SK-N-SH (cell line): ENCODE measurements around the gene IQSEC2. TPM values are rescaled to one million over a fixed set of nuclear protein-coding genes. Genes with fewer than 3 reads are reported as not detected.

ENCODE experiments used
- CTCF ChIA-PET: fragments of 300-600, 350-600 bp; formaldehyde crosslinking; extraction: SDS; loops from one replicate; lab custom pipeline; 2021; lab: Yijun Ruan, JAX
- POLR2A ChIA-PET: fragments of 350-600 bp; sonication (Branson Sonifier 250); formaldehyde crosslinking; extraction: SDS; loops from one replicate; lab custom pipeline; 2020; ENCODE audit warnings: antibody characterized with exemption, inconsistent platforms; lab: Yijun Ruan, JAX
- DNase-seq: peaks from one replicate; pipeline ENCODE4 v3.0.0; 2012
- H2AFZ ChIP-seq: fragments of 200-600 bp; sonication (generic); 2 replicates; pipeline ENCODE4 v1.8.1; 2016; ENCODE audit warnings: antibody characterized with exemption, mild to moderate bottlenecking, low read depth
- H3F3A ChIP-seq: fragments of 200-600 bp; sonication (generic); replicated peaks from 2 replicates; pipeline ENCODE3; 2016; ENCODE audit warnings: antibody characterized with exemption, mild to moderate bottlenecking; ENCODE audit not compliant: insufficient read depth
- H3K27ac ChIP-seq, 2 experiments: fragments of 200-500 bp in 1 of 2; fragments of 200-600 bp in 1 of 2; sonication (Bioruptor generic) in 1 of 2; sonication (generic), shearing (Covaris generic) in 1 of 2; 2 replicates each; pipeline versions ENCODE4 v1.5.1 to v1.6.1; 2014 to 2016; ENCODE audit warnings: low read depth in 2 of 2, inconsistent platforms in 1 of 2, low read length in 1 of 2, mild to moderate bottlenecking in 1 of 2, mixed read lengths in 1 of 2
- H3K27me3 ChIP-seq: fragments of 200-600 bp; sonication (generic), shearing (Covaris generic); 2 replicates; pipeline ENCODE4 v1.6.1; 2016; ENCODE audit warnings: mixed run types; ENCODE audit not compliant: insufficient read depth
- H3K36me3 ChIP-seq, 2 experiments: fragments of 200-500 bp in 1 of 2; fragments of 200-600 bp in 1 of 2; sonication (Bioruptor generic) in 1 of 2; sonication (generic) in 1 of 2; replicated peaks in 1 of 2; 2 replicates each; pipeline versions ENCODE3 to v1.5.1; 2014 to 2016; ENCODE audit warnings: low read length in 1 of 2, mild to moderate bottlenecking in 1 of 2; ENCODE audit not compliant: insufficient read depth in 2 of 2, control insufficient read depth in 1 of 2
- H3K4me1 ChIP-seq, 2 experiments: fragments of 200-500 bp in 1 of 2; fragments of 200-600 bp in 1 of 2; sonication (Bioruptor generic) in 1 of 2; sonication (generic), shearing (Covaris generic) in 1 of 2; 2 replicates each; pipeline versions ENCODE4 v1.5.1 to v1.6.1; 2014 to 2016; ENCODE audit warnings: low read depth in 1 of 2, low read length in 1 of 2, mixed run types in 1 of 2; ENCODE audit not compliant: insufficient read depth in 2 of 2, control insufficient read depth in 1 of 2
- H3K4me2 ChIP-seq: fragments of 200-600 bp; sonication (generic), shearing (Covaris generic); 2 replicates; pipeline ENCODE4 v1.6.1; 2017; ENCODE audit warnings: mixed run types
- H3K4me3 ChIP-seq, 2 experiments: fragments of 200-500 bp in 1 of 2; fragments of 200-600 bp in 1 of 2; sonication (Bioruptor generic) in 1 of 2; sonication (generic), shearing (Covaris generic) in 1 of 2; 2 replicates each; pipeline versions ENCODE4 v1.5.1 to v1.8.1; 2014 to 2016; ENCODE audit warnings: low read depth in 2 of 2, inconsistent platforms in 1 of 2, low read length in 1 of 2, mild to moderate bottlenecking in 1 of 2, mixed read lengths in 1 of 2, moderate library complexity in 1 of 2
- H3K79me2 ChIP-seq: fragments of 200-600 bp; sonication (generic); 2 replicates; pipeline ENCODE4 v1.8.1; 2017; ENCODE audit warnings: mild to moderate bottlenecking; ENCODE audit not compliant: insufficient read depth
- H3K9ac ChIP-seq: fragments of 200-600 bp; sonication (generic); 2 replicates; pipeline ENCODE4 v1.6.1; 2017; ENCODE audit warnings: mixed run types
- H3K9me2 ChIP-seq: fragments of 200-600 bp; sonication (generic); 2 replicates; pipeline ENCODE4 v1.6.1; 2017; ENCODE audit warnings: mixed run types
- H3K9me3 ChIP-seq: fragments of 200-600 bp; sonication (generic); 2 replicates; pipeline ENCODE4 v1.6.1; 2017; ENCODE audit warnings: mixed run types, mild to moderate bottlenecking, moderate library complexity
- H4K20me1 ChIP-seq: fragments of 200-600 bp; sonication (generic); 2 replicates; pipeline ENCODE4 v1.6.1; 2017; ENCODE audit warnings: mild to moderate bottlenecking, mixed run types; ENCODE audit not compliant: insufficient read depth
- ELF1 ChIP-seq: IDR thresholded peaks from 2 replicates; pipeline ENCODE4 v1.4.0; 2012
- FOXJ3 ChIP-seq: sonication (generic); formaldehyde crosslinking; IDR thresholded peaks from 2 replicates; pipeline ENCODE4 v1.5.1; 2020; ENCODE audit warnings: mild to moderate bottlenecking, missing genetic modification reagents
- FOXM1 ChIP-seq: IDR thresholded peaks from 2 replicates; pipeline ENCODE4 v1.4.0; 2012; ENCODE audit warnings: low read depth, mild to moderate bottlenecking
- GABPA ChIP-seq: IDR thresholded peaks from 2 replicates; pipeline ENCODE4 v1.4.0; 2012; ENCODE audit warnings: low read depth, mild to moderate bottlenecking
- JUND ChIP-seq: IDR thresholded peaks from 2 replicates; pipeline ENCODE4 v1.4.0; 2012
- MXI1 ChIP-seq: IDR thresholded peaks from 2 replicates; pipeline ENCODE4 v1.6.1; 2012; ENCODE audit warnings: mild to moderate bottlenecking, low read depth, low read length, improper control_type of control experiment
- NRF1 ChIP-seq: IDR thresholded peaks from 2 replicates; pipeline ENCODE4 v1.6.1; 2012; ENCODE audit warnings: low read depth, mild to moderate bottlenecking, low read length
- POLR2AphosphoS5 ChIP-seq: IDR thresholded peaks from 2 replicates; pipeline ENCODE4 v1.6.1; 2012; ENCODE audit warnings: low read depth, low read length
- RCOR1 ChIP-seq: fragments of 150-350 bp; IDR thresholded peaks from 2 replicates; pipeline ENCODE4 v1.6.1; 2017; ENCODE audit warnings: antibody characterized with exemption, low read length
- RXRA ChIP-seq: IDR thresholded peaks from 2 replicates; pipeline ENCODE4 v1.4.0; 2012; ENCODE audit warnings: low read depth, mild to moderate bottlenecking, borderline replicate concordance
- SMC3 ChIP-seq: IDR thresholded peaks from 2 replicates; pipeline ENCODE4 v1.6.1; 2012; ENCODE audit warnings: low read depth, low read length, improper control_type of control experiment
- TCF12 ChIP-seq: IDR thresholded peaks from 2 replicates; pipeline ENCODE4 v1.4.0; 2012
- TEAD4 ChIP-seq: IDR thresholded peaks from 2 replicates; pipeline ENCODE4 v1.4.0; 2012; ENCODE audit warnings: mild to moderate bottlenecking, borderline replicate concordance; ENCODE audit not compliant: insufficient read depth
- YY1 ChIP-seq: IDR thresholded peaks from 2 replicates; pipeline ENCODE4 v1.4.0; 2012; ENCODE audit warnings: low read depth, mild to moderate bottlenecking
- WGBS: methylation state at CpG from one replicate; pipeline ENCODE4 v1.1.6; 2017; ENCODE audit warnings: low lambda C conversion rate; 5-methylcytosine and 5-hydroxymethylcytosine counted together
- polyA plus RNA-seq, 3 experiments: library from polyadenylated mRNA; depleted of rRNA; stranded (reverse); fragments of >200 nt; gene quantifications; 2 replicates each; pipeline ENCODE4 v1.2.3, GENCODE V29; 2012
- TF ChIP-seq, protein P1 (sequence below): IDR thresholded peaks from 2 replicates; pipeline ENCODE4; 2012
- TF ChIP-seq, protein P2 (sequence below): IDR thresholded peaks from 2 replicates; pipeline ENCODE4 v1.4.0; 2012; ENCODE audit warnings: low read depth
- TF ChIP-seq, protein P3 (sequence below): IDR thresholded peaks from 2 replicates; pipeline ENCODE4 v1.4.0; 2012; ENCODE audit warnings: low read depth, borderline replicate concordance
- TF ChIP-seq, protein P4 (sequence below): fragments of 150-350 bp; IDR thresholded peaks from 2 replicates; pipeline ENCODE4 v1.6.1; 2016; ENCODE audit warnings: mild to moderate bottlenecking, low read depth, low read length
- TF ChIP-seq, protein P5 (sequence below): IDR thresholded peaks from 2 replicates; pipeline ENCODE4 v1.6.1; 2012; ENCODE audit warnings: mild to moderate bottlenecking, low read depth, low read length, moderate library complexity

The IQSEC2 gene
- polyA plus RNA-seq, 1 of the 3 experiments (the other 2 are of a cell fraction) = 24.7 TPM

DNA sequence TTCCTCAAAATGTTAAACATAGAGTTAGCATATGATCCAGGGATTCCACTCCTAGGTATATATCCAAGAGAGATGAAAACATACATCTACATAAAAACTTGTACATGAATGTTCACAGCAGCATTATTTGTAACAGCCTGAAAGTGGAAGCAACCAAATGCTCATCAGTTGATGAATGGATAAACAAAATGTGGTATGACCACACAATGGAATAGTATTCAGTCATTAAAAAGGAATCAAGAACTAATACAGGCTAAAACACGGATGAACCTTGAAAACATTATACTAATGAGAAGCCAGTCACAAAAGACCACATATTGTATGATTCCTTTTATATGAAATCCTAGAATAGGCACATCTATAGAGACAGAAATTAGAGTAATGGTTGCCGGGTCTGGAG is 42.7 kb upstream of the IQSEC2 start:
- H3F3A ChIP-seq = no peaks in the 10 kb centered on the region
- H3K9me2 ChIP-seq = no peaks in the 10 kb centered on the region
- 0 out of 2 replicates have a peak, but pooled peaks cover 6% of the 10 kb centered on the region for H4K20me1 ChIP-seq
- no peak overlapping the region for H3K27ac ChIP-seq
- H3K36me3 ChIP-seq = no peaks in the 10 kb centered on the region
- ChIA-PET CTCF (interaction anchor here (1.1 to 2.2 kb wide), 2 partner anchors 11 to 158 kb away, joined by 4 to 8 read pairs; no protein-coding TSS in a partner anchor), POLR2A (no interaction called here)
- H3K27me3 ChIP-seq = peaks cover 67% of the 10 kb centered on the region
- H3K4me3 ChIP-seq = no peak overlapping the region
- no peaks in the 10 kb centered on the region for H3K9me3 ChIP-seq
- no peak overlapping the region for H3K9ac ChIP-seq
- H3K4me2 ChIP-seq = no peak overlapping the region
- 59% methylated on average over 2 of the region's 2 CpGs for WGBS
- TF ChIP-seq, protein P1, sequence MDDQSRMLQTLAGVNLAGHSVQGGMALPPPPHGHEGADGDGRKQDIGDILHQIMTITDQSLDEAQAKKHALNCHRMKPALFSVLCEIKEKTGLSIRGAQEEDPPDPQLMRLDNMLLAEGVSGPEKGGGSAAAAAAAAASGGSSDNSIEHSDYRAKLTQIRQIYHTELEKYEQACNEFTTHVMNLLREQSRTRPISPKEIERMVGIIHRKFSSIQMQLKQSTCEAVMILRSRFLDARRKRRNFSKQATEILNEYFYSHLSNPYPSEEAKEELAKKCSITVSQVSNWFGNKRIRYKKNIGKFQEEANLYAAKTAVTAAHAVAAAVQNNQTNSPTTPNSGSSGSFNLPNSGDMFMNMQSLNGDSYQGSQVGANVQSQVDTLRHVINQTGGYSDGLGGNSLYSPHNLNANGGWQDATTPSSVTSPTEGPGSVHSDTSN = no peak
- TF ChIP-seq FOXJ3 (CRISPR knock-in tag) = no peak
- no peak for DNase-seq
- no peak overlapping the region for H2AFZ ChIP-seq
- no peaks in the 10 kb centered on the region for H3K79me2 ChIP-seq
- H3K4me1 ChIP-seq = peaks cover 0 to 8% of the 10 kb centered on the region in 2 experiments; a peak in 1 of 4 replicates

DNA sequence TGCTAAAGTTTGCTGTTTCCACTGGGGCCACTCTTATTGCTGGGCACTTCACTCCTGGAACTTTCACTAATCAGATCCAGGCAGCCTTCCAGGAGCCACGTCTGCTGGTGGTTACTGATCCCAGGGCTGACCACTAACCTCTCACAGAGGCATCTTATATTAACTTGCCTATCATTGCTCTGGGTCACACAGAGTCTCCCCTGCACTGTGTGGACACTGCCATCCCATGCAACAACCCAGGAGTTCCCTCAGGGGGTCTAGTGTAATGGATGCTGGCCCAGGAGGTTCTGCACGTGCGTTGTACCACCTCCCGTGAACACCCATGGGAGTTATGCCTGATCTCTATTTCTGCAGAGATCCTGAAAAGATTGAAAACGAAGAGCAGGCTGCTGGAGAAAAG is 41.8 kb upstream of the IQSEC2 start:
- CTCF ChIA-PET = interaction anchor here (1.1 to 2.2 kb wide), 2 partner anchors 10 to 159 kb away, joined by 4 to 8 read pairs; no protein-coding TSS in a partner anchor
- 15% methylated on average over 5 of the region's 5 CpGs for WGBS
- Histone ChIP-seq H3K27me3 (peaks cover 66% of the 10 kb centered on the region), H3F3A (no peaks in the 10 kb centered on the region), H3K9ac (no peak overlapping the region), H3K4me1 (peaks cover 0 to 12% of the 10 kb centered on the region in 2 experiments; a peak in 1 of 4 replicates), H4K20me1 (0 out of 2 replicates have a peak, but pooled peaks cover 6% of the 10 kb centered on the region), H3K9me2 (no peaks in the 10 kb centered on the region), H3K36me3 (no peaks in the 10 kb centered on the region), H3K4me3 (no peak overlapping the region), H3K79me2 (no peaks in the 10 kb centered on the region), H3K27ac (no peak overlapping the region), H2AFZ (no peak overlapping the region), H3K9me3 (no peaks in the 10 kb centered on the region), H3K4me2 (no peak overlapping the region)
- POLR2A ChIA-PET = no interaction called here
- TF ChIP-seq FOXM1 (no peak), MXI1 (no peak), POLR2AphosphoS5 (no peak), NRF1 (no peak), RCOR1 (no peak), YY1 (no peak), ELF1 (no peak), JUND (no peak), TCF12 (no peak), RXRA (no peak), FOXJ3 (CRISPR knock-in tag) (no peak), GABPA (no peak), SMC3 (no peak), TEAD4 (no peak)
- TF ChIP-seq, protein P2, sequence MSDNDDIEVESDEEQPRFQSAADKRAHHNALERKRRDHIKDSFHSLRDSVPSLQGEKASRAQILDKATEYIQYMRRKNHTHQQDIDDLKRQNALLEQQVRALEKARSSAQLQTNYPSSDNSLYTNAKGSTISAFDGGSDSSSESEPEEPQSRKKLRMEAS = no peak
- TF ChIP-seq, protein P3, sequence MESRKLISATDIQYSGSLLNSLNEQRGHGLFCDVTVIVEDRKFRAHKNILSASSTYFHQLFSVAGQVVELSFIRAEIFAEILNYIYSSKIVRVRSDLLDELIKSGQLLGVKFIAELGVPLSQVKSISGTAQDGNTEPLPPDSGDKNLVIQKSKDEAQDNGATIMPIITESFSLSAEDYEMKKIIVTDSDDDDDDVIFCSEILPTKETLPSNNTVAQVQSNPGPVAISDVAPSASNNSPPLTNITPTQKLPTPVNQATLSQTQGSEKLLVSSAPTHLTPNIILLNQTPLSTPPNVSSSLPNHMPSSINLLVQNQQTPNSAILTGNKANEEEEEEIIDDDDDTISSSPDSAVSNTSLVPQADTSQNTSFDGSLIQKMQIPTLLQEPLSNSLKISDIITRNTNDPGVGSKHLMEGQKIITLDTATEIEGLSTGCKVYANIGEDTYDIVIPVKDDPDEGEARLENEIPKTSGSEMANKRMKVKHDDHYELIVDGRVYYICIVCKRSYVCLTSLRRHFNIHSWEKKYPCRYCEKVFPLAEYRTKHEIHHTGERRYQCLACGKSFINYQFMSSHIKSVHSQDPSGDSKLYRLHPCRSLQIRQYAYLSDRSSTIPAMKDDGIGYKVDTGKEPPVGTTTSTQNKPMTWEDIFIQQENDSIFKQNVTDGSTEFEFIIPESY = no peak
- TF ChIP-seq, protein P4, sequence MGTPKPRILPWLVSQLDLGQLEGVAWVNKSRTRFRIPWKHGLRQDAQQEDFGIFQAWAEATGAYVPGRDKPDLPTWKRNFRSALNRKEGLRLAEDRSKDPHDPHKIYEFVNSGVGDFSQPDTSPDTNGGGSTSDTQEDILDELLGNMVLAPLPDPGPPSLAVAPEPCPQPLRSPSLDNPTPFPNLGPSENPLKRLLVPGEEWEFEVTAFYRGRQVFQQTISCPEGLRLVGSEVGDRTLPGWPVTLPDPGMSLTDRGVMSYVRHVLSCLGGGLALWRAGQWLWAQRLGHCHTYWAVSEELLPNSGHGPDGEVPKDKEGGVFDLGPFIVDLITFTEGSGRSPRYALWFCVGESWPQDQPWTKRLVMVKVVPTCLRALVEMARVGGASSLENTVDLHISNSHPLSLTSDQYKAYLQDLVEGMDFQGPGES = no peak
- TF ChIP-seq, protein P5, sequence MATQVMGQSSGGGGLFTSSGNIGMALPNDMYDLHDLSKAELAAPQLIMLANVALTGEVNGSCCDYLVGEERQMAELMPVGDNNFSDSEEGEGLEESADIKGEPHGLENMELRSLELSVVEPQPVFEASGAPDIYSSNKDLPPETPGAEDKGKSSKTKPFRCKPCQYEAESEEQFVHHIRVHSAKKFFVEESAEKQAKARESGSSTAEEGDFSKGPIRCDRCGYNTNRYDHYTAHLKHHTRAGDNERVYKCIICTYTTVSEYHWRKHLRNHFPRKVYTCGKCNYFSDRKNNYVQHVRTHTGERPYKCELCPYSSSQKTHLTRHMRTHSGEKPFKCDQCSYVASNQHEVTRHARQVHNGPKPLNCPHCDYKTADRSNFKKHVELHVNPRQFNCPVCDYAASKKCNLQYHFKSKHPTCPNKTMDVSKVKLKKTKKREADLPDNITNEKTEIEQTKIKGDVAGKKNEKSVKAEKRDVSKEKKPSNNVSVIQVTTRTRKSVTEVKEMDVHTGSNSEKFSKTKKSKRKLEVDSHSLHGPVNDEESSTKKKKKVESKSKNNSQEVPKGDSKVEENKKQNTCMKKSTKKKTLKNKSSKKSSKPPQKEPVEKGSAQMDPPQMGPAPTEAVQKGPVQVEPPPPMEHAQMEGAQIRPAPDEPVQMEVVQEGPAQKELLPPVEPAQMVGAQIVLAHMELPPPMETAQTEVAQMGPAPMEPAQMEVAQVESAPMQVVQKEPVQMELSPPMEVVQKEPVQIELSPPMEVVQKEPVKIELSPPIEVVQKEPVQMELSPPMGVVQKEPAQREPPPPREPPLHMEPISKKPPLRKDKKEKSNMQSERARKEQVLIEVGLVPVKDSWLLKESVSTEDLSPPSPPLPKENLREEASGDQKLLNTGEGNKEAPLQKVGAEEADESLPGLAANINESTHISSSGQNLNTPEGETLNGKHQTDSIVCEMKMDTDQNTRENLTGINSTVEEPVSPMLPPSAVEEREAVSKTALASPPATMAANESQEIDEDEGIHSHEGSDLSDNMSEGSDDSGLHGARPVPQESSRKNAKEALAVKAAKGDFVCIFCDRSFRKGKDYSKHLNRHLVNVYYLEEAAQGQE = no peak
- no peak for DNase-seq
